ENCODE data around the gene WIF1.

GRCh38 chr12:65004270-65004669 is 116.8 kb downstream of the WIF1 start:
- TF ChIP-seq CREB1 (IDR thresholded peaks at IDR 0.05; ENCODE audit: low read depth) (no peak), SMC3 (IDR thresholded peaks at IDR 0.05; ENCODE audit: borderline replicate concordance, low read length) (no peak), ZSCAN29 (IDR thresholded peaks at IDR 0.05) (no peak), TCF12 (IDR thresholded peaks at IDR 0.05; ENCODE audit: low read depth, low read length) (no peak), CTCF (IDR thresholded peaks at IDR 0.05 in 2 of 3, conservative IDR thresholded peaks at IDR 0.05 in 1 of 3; ENCODE audit: control insufficient read depth in 2 of 3, extremely low read depth in 1 of 3, insufficient read depth in 1 of 3, low read depth in 3 of 3, low read length in 3 of 3) (no peak), JUND (IDR thresholded peaks at IDR 0.05; ENCODE audit: low read depth, low read length) (no peak), EP300 (IDR thresholded peaks at IDR 0.05; ENCODE audit: borderline replicate concordance in 1 of 2, control insufficient read depth in 1 of 2, low read depth in 2 of 2, low read length in 2 of 2) (no peak), ZNF274 (IDR thresholded peaks at IDR 0.05; ENCODE audit: insufficient read depth, insufficient read length) (no peak), TAF1 (IDR thresholded peaks at IDR 0.05; ENCODE audit: borderline replicate concordance, low read depth, low read length) (no peak), CREM (IDR thresholded peaks at IDR 0.05; ENCODE audit: low read depth) (no peak), RB1 (IDR thresholded peaks at IDR 0.05; ENCODE audit: borderline replicate concordance) (no peak), ZBTB11 (CRISPR knock-in tag; IDR thresholded peaks at IDR 0.05) (no peak), POLR2A (IDR thresholded peaks at IDR 0.05; ENCODE audit: low read depth, low read length) (no peak), POLR2AphosphoS2 (IDR thresholded peaks at IDR 0.05; ENCODE audit: low read depth, low read length) (no peak)
